WTC11 (cell line): ENCODE results near the gene MTA1.

Experiments
- ATF1 ChIP-seq: sonication (generic); formaldehyde crosslinking; IDR thresholded peaks from 2 replicates; pipeline ENCODE4 v1.8.1; 2023; ENCODE audit warnings: mild to moderate bottlenecking, moderate library complexity, missing genetic modification reagents
- CBFB ChIP-seq: sonication (generic); formaldehyde crosslinking; IDR thresholded peaks from 2 replicates; pipeline ENCODE4 v1.8.1; 2022; ENCODE audit warnings: mild to moderate bottlenecking, low read depth, missing genetic modification reagents
- ELF4 ChIP-seq: sonication (generic); formaldehyde crosslinking; IDR thresholded peaks from 2 replicates; pipeline ENCODE4 v1.8.1; 2022; ENCODE audit warnings: low read depth, mild to moderate bottlenecking, moderate library complexity, missing genetic modification reagents
- JUN ChIP-seq: sonication (generic); formaldehyde crosslinking; IDR thresholded peaks from 2 replicates; pipeline ENCODE4 v1.8.0; 2023; ENCODE audit warnings: mild to moderate bottlenecking, missing genetic modification reagents
- NR1H2 ChIP-seq: sonication (generic); formaldehyde crosslinking; IDR thresholded peaks from 2 replicates; pipeline ENCODE4 v1.9.0; 2021; ENCODE audit warnings: mild to moderate bottlenecking, moderate library complexity, missing genetic modification reagents
- SMAD3 ChIP-seq: sonication (generic); formaldehyde crosslinking; IDR thresholded peaks from 2 replicates; pipeline ENCODE4 v1.8.0; 2022; ENCODE audit warnings: missing genetic modification reagents, mild to moderate bottlenecking, borderline replicate concordance
- ZNF138 ChIP-seq: sonication (generic); formaldehyde crosslinking; conservative IDR thresholded peaks from 2 replicates; pipeline ENCODE4 v1.8.1; 2022; ENCODE audit warnings: mild to moderate bottlenecking, moderate library complexity, missing genetic modification reagents
- ZNF671 ChIP-seq: fragments of 250-450 bp; sonication (Bioruptor Pico); IDR thresholded peaks from 2 replicates; pipeline ENCODE4 v1.8.0; 2021; ENCODE audit warnings: mild to moderate bottlenecking
- TF ChIP-seq, protein P1 (sequence below): fragments of 200-600 bp; IDR thresholded peaks from 2 replicates; pipeline ENCODE4 v1.8.0; 2022; ENCODE audit warnings: antibody characterized with exemption
- TF ChIP-seq, protein P2 (sequence below): sonication (generic); formaldehyde crosslinking; IDR thresholded peaks from 2 replicates; pipeline ENCODE4 v1.8.0; 2022; ENCODE audit warnings: mild to moderate bottlenecking, missing genetic modification reagents
- TF ChIP-seq, protein P3 (sequence below): sonication (generic); formaldehyde crosslinking; conservative IDR thresholded peaks from 2 replicates; pipeline ENCODE4 v1.8.1; 2023; ENCODE audit warnings: mild to moderate bottlenecking, low read depth, missing genetic modification reagents, moderate library complexity
- TF ChIP-seq, protein P4 (sequence below): sonication (generic); formaldehyde crosslinking; IDR thresholded peaks from 2 replicates; pipeline ENCODE4 v1.8.1; 2022; ENCODE audit warnings: low read depth, missing genetic modification reagents, borderline replicate concordance
- TF ChIP-seq, protein P5 (sequence below): sonication (generic); formaldehyde crosslinking; IDR thresholded peaks from 2 replicates; pipeline ENCODE4 v1.8.1; 2022; ENCODE audit warnings: missing genetic modification reagents, borderline replicate concordance
- TF ChIP-seq, protein P6 (sequence below): sonication (generic); formaldehyde crosslinking; IDR thresholded peaks from 2 replicates; pipeline ENCODE4 v1.8.1; 2022; ENCODE audit warnings: low read depth, mild to moderate bottlenecking, moderate library complexity, missing genetic modification reagents, borderline replicate concordance

DNA sequence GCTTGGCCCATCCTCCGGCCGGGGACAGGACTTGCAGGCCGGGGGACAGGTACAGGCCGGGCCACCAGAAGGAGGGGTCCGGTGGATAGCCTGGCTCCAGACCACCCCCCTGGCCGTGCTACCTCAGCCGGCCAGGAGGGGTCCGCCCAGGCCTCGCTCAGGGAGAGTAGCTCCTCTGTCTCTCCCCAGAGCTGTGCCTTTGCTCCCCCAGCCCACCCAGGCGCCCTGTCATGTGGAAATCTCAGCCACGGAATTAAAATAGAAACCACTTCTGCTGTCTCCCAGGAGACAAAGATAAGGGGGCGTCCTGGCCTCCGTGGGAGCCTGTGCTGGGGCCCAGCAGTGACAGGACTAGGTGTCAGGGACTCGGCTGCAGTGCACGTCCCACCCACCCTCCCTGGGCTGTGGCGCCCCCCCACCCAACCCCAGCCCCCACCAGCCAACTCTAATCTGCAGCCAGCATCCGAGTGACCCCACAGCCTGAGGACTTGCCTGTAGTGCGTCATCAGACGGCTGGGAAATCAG is 51.7 kb downstream of the MTA1 start:
- TF ChIP-seq, protein P1, sequence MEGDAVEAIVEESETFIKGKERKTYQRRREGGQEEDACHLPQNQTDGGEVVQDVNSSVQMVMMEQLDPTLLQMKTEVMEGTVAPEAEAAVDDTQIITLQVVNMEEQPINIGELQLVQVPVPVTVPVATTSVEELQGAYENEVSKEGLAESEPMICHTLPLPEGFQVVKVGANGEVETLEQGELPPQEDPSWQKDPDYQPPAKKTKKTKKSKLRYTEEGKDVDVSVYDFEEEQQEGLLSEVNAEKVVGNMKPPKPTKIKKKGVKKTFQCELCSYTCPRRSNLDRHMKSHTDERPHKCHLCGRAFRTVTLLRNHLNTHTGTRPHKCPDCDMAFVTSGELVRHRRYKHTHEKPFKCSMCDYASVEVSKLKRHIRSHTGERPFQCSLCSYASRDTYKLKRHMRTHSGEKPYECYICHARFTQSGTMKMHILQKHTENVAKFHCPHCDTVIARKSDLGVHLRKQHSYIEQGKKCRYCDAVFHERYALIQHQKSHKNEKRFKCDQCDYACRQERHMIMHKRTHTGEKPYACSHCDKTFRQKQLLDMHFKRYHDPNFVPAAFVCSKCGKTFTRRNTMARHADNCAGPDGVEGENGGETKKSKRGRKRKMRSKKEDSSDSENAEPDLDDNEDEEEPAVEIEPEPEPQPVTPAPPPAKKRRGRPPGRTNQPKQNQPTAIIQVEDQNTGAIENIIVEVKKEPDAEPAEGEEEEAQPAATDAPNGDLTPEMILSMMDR: no peak
- TF ChIP-seq NR1H2 (CRISPR knock-in tag) (no peak), ELF4 (no peak), ZNF671 (no peak), ZNF138 (CRISPR knock-in tag) (no peak), CBFB (CRISPR knock-in tag) (no peak), JUN (CRISPR knock-in tag) (no peak), ATF1 (CRISPR knock-in tag) (no peak), SMAD3 (CRISPR knock-in tag) (no peak)
- TF ChIP-seq, protein P2, sequence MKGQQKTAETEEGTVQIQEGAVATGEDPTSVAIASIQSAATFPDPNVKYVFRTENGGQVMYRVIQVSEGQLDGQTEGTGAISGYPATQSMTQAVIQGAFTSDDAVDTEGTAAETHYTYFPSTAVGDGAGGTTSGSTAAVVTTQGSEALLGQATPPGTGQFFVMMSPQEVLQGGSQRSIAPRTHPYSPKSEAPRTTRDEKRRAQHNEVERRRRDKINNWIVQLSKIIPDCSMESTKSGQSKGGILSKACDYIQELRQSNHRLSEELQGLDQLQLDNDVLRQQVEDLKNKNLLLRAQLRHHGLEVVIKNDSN: no peak
- TF ChIP-seq, protein P3, sequence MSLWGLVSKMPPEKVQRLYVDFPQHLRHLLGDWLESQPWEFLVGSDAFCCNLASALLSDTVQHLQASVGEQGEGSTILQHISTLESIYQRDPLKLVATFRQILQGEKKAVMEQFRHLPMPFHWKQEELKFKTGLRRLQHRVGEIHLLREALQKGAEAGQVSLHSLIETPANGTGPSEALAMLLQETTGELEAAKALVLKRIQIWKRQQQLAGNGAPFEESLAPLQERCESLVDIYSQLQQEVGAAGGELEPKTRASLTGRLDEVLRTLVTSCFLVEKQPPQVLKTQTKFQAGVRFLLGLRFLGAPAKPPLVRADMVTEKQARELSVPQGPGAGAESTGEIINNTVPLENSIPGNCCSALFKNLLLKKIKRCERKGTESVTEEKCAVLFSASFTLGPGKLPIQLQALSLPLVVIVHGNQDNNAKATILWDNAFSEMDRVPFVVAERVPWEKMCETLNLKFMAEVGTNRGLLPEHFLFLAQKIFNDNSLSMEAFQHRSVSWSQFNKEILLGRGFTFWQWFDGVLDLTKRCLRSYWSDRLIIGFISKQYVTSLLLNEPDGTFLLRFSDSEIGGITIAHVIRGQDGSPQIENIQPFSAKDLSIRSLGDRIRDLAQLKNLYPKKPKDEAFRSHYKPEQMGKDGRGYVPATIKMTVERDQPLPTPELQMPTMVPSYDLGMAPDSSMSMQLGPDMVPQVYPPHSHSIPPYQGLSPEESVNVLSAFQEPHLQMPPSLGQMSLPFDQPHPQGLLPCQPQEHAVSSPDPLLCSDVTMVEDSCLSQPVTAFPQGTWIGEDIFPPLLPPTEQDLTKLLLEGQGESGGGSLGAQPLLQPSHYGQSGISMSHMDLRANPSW (CRISPR knock-in tag): no peak
- TF ChIP-seq, protein P4, sequence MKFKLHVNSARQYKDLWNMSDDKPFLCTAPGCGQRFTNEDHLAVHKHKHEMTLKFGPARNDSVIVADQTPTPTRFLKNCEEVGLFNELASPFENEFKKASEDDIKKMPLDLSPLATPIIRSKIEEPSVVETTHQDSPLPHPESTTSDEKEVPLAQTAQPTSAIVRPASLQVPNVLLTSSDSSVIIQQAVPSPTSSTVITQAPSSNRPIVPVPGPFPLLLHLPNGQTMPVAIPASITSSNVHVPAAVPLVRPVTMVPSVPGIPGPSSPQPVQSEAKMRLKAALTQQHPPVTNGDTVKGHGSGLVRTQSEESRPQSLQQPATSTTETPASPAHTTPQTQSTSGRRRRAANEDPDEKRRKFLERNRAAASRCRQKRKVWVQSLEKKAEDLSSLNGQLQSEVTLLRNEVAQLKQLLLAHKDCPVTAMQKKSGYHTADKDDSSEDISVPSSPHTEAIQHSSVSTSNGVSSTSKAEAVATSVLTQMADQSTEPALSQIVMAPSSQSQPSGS (CRISPR knock-in tag): no peak
- TF ChIP-seq, protein P5, sequence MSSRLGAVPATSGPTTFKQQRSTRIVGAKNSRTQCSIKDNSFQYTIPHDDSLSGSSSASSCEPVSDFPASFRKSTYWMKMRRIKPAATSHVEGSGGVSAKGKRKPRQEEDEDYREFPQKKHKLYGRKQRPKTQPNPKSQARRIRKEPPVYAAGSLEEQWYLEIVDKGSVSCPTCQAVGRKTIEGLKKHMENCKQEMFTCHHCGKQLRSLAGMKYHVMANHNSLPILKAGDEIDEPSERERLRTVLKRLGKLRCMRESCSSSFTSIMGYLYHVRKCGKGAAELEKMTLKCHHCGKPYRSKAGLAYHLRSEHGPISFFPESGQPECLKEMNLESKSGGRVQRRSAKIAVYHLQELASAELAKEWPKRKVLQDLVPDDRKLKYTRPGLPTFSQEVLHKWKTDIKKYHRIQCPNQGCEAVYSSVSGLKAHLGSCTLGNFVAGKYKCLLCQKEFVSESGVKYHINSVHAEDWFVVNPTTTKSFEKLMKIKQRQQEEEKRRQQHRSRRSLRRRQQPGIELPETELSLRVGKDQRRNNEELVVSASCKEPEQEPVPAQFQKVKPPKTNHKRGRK (CRISPR knock-in tag): no peak
- TF ChIP-seq, protein P6, sequence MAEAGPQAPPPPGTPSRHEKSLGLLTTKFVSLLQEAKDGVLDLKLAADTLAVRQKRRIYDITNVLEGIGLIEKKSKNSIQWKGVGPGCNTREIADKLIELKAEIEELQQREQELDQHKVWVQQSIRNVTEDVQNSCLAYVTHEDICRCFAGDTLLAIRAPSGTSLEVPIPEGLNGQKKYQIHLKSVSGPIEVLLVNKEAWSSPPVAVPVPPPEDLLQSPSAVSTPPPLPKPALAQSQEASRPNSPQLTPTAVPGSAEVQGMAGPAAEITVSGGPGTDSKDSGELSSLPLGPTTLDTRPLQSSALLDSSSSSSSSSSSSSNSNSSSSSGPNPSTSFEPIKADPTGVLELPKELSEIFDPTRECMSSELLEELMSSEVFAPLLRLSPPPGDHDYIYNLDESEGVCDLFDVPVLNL: no peak
